Vagina (tissue), 2 donors: ENCODE results near the gene KATNB1. TPM values are rescaled to one million over a fixed set of nuclear protein-coding genes. Genes with fewer than 3 reads are reported as not detected.
"Not testable (repeated sequence)": the region's sequence is repeated elsewhere in the genome, so short reads cannot be mapped to it uniquely, and the experiment has no call there.

Experiments
- DNase-seq, 2 donors: peaks; one replicate each; pipeline ENCODE4 v3.0.0-alpha.2; 2017; ENCODE audit errors: extremely low spot score in 2 of 2
- H3K27ac ChIP-seq: fragments of 200-600 bp; sonication (generic); one replicate; pipeline ENCODE4 v1.5.1; 2019
- H3K27me3 ChIP-seq: fragments of 200-600 bp; sonication (generic); one replicate; pipeline ENCODE4 v1.5.1; 2019
- H3K36me3 ChIP-seq, 2 donors: fragments of 200-600 bp; sonication (generic); one replicate each; pipeline ENCODE4 v1.5.1; 2017 to 2019
- H3K4me1 ChIP-seq: fragments of 200-600 bp; sonication (generic); one replicate; pipeline ENCODE4 v1.5.1; 2019
- H3K4me3 ChIP-seq, 2 donors: fragments of 200-600 bp; sonication (generic); 1 replicate in 1 of 2; 2 replicates in 1 of 2; pipeline ENCODE4 v1.5.1; 2016 to 2019
- H3K9me3 ChIP-seq: fragments of 200-600 bp; sonication (generic); one replicate; pipeline ENCODE4 v1.5.1; 2019
- CTCF ChIP-seq, 3 experiments: fragments of 450-650 bp in 2 of 3; fragments of 200-600 bp in 1 of 3; sonication (generic) in 1 of 3; IDR thresholded peaks; one replicate each; pipeline ENCODE4 v1.5.1; 2017 to 2019; ENCODE audit warnings: antibody characterized with exemption in 3 of 3, mild to moderate bottlenecking in 2 of 3, moderate library complexity in 2 of 3
- POLR2A ChIP-seq, 2 donors: fragments of 450-650 bp; IDR thresholded peaks; one replicate each; pipeline ENCODE4 v1.6.1; 2017; ENCODE audit warnings: antibody characterized with exemption in 2 of 2, mild to moderate bottlenecking in 2 of 2, moderate library complexity in 2 of 2
- POLR2AphosphoS5 ChIP-seq, 2 donors: sonication (generic); formaldehyde crosslinking; IDR thresholded peaks; one replicate each; pipeline ENCODE4 v1.9.0; 2017; ENCODE audit warnings: antibody characterized with exemption in 2 of 2, mild to moderate bottlenecking in 2 of 2, low read depth in 1 of 2; ENCODE audit not compliant: insufficient read depth in 1 of 2
- intact Hi-C: fragments of 100-400 bp; cut with DNase I; formaldehyde crosslinking; loops from one replicate; pipeline ENCODE4 v1.15.1; 2023
- total RNA-seq: library from RNA; depleted of rRNA; stranded (reverse); fragments of >200 nt; gene quantifications from one replicate; pipeline ENCODE4 v1.2.3, GENCODE V29; 2016

The KATNB1 gene
- total RNA-seq, 1 donor from 2014 or later: 23.6 TPM

DNA sequence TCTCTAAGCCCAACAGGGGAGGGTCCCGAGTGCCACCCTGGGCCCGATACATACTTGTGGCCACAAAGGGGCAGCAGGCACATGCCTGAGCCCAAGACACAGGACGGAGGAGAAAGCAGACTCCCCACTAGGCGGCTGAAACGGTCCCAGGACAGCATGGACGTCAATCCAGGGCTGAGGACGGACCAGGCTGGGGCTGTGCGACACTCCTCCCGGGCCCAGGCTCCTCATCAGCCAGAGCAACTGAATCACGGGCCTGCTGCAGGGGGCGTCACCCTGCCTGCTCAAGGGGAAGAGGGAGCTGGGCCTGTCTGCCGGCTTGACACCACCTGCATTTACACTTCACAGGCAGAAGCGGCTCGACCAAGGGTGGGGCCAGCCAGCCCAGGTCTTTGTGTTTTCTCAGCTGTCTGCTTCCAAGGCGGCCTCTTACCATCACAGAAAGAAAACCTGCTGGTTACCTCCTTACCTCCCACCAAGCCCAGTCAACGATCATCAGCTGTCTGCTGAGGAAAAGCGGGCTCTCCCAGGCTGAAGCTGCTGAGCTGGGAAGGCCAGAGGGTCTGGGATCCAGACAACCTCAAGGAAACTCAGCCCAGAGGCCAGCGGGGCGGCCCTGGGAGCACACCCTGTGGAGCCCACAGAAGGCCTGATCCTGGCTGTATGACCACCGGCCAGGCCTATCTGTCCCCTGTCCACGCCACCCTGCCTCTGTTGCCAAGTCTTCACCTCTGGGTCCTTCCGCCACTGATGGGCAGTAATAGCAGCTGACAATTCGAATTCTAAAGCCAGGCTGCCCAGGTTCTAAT is 40.3 kb downstream of the KATNB1 start:
- Histone ChIP-seq H3K9me3 (no peaks in the 10 kb centered on the region), H3K4me3 (no peak overlapping the region), H3K27ac (no peak overlapping the region), H3K36me3 (peaks cover 0 to 13% of the 10 kb centered on the region in 2 donors), H3K27me3 (no peaks in the 10 kb centered on the region), H3K4me1 (no peaks in the 10 kb centered on the region)
- no peak for TF ChIP-seq POLR2AphosphoS5 (IDR thresholded peaks at IDR 0.05; ENCODE audit: insufficient read depth in 1 of 2, low read depth in 1 of 2)
- DNase-seq: no peak
- intact Hi-C loops: no loop called here

DNA sequence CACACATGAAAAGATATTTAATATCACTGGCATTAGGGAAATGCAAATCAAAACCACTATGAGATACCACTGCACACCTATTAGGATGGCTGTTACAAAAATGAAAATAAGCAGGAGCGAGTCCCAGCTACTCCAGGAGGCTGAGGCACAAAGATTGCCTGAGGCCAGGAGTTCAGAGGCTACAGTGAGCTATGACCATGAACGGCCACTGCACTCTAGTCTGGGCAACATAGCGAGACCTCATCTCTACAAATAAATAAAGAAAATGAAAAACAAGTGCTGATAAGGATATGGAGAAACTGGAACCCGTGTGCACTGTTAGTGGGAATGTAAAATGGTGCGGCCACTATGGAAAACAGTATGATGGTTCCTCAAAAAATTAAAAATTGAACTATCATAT is 43.1 kb downstream of the KATNB1 start:
- no peak for TF ChIP-seq POLR2AphosphoS5 (IDR thresholded peaks at IDR 0.05; ENCODE audit: insufficient read depth in 1 of 2, low read depth in 1 of 2)
- TF ChIP-seq POLR2A (IDR thresholded peaks at IDR 0.05): no peak
- no peak for TF ChIP-seq CTCF (IDR thresholded peaks at IDR 0.05)
- Histone ChIP-seq H3K9me3 (no peaks in the 10 kb centered on the region), H3K4me3 (no peak overlapping the region), H3K36me3 (peaks cover 0 to 5% of the 10 kb centered on the region in 2 donors), H3K4me1 (no peaks in the 10 kb centered on the region), H3K27me3 (no peaks in the 10 kb centered on the region), H3K27ac (no peak overlapping the region)
- intact Hi-C loops: no loop called here
- DNase-seq: no peak

- DNase-seq, intact Hi-C loops, H3K4me3 ChIP-seq, H3K4me1 ChIP-seq, H3K9me3 ChIP-seq, H3K36me3 ChIP-seq, H3K27me3 ChIP-seq, H3K27ac ChIP-seq: not testable (repeated sequence)
Measured at GRCh38 chr16:57779836-57780235, 44.3 kb downstream of the KATNB1 start.

DNA sequence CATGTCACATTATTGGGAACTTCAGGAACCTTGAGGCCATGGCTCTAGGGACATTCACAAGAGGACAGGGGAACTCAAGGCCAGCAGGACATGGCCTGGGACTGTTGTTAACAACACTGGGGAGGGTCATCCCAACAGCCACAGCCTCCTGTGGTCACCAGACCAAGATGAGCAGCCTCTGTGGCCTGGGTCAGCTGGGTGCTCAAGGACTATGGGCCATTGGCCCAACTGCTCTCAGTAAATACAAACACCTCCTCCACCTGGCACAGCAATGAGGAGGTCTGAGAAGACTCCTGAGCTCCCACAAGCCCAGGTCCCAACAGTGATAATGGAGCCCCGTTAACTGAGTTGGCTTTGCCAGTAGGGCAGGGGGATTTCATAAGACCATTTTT is 45.8 kb downstream of the KATNB1 start:
- Histone ChIP-seq H3K4me1 (peaks cover 3% of the 10 kb centered on the region), H3K27me3 (no peaks in the 10 kb centered on the region), H3K9me3 (no peaks in the 10 kb centered on the region), H3K4me3 (no peak overlapping the region), H3K27ac (no peak overlapping the region), H3K36me3 (no peaks in the 10 kb centered on the region)
- TF ChIP-seq POLR2A (IDR thresholded peaks at IDR 0.05) (no peak), POLR2AphosphoS5 (IDR thresholded peaks at IDR 0.05; ENCODE audit: insufficient read depth in 1 of 2, low read depth in 1 of 2) (no peak), CTCF (IDR thresholded peaks at IDR 0.05) (no peak)
- DNase-seq: no peak
- intact Hi-C loops: no loop called here

DNA sequence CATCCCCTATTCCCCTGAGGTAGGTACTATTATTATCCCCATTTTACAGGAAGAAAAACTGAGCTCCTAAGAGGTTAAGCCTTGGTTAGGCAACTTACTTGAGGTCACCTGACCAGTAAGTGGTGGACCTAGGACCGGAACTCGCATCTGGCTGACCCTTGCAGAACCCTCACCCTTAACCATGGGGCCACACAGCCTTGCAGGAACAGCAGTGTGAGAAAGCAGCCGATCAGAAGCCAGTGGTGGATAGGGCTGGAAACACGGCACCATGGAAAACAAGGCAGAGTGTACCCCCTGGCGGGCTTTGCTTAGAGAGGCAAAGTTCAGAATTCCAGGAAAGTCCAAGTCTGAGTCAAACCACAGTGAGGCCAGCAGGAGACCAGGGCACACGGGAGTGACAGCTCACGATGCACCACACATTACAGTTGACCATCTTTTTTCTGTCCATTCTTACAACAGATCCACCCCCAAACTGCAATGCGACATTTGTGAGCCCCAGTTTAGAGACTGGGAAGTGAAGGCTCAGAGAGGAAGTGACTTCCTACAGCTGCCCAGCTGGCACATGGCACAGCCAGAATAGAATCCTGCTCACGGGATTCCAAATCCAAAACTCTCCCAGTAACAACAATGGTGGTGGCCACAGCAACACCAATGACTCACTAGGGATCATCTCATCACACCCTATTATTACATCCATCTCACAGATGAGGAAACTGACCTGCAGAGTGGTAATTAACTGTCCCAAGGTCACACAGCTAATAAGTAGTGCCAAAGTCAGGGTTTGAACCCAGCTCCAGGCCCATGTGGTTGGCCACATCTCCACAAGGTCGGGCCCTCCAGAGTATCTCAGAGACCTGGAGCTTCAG is 46.4 kb downstream of the KATNB1 start:
- Histone ChIP-seq H3K9me3 (no peaks in the 10 kb centered on the region), H3K36me3 (no peaks in the 10 kb centered on the region), H3K27ac (no peak overlapping the region), H3K27me3 (no peaks in the 10 kb centered on the region), H3K4me1 (peaks cover 10% of the 10 kb centered on the region), H3K4me3 (no peak overlapping the region)
- DNase-seq: no peak
- TF ChIP-seq CTCF (IDR thresholded peaks at IDR 0.05) (no peak), POLR2AphosphoS5 (IDR thresholded peaks at IDR 0.05; ENCODE audit: insufficient read depth in 1 of 2, low read depth in 1 of 2) (no peak), POLR2A (IDR thresholded peaks at IDR 0.05) (no peak)
- intact Hi-C loops: no loop called here

GRCh38 chr16:57782607-57783055 is 47.1 kb downstream of the KATNB1 start:
- DNase-seq, H3K36me3 ChIP-seq, H3K27ac ChIP-seq, H3K4me3 ChIP-seq, H3K27me3 ChIP-seq, H3K9me3 ChIP-seq, intact Hi-C loops: not testable (repeated sequence)
- peaks cover 16% of the 10 kb centered on the region for H3K4me1 ChIP-seq
